Neural cell (in vitro differentiated cells): ENCODE results near the gene SCTR.

ENCODE experiments used
- CTCF ChIP-seq: fragments of 450-650 bp; IDR thresholded peaks from 2 replicates; pipeline ENCODE4 v1.5.1; 2014; ENCODE audit warnings: antibody characterized with exemption, mild to moderate bottlenecking, moderate library complexity; ENCODE audit not compliant: poor library complexity, severe bottlenecking
- EP300 ChIP-seq: fragments of 450-650 bp; conservative IDR thresholded peaks from 2 replicates; pipeline ENCODE4 v1.6.1; 2014; ENCODE audit warnings: antibody characterized with exemption, mild to moderate bottlenecking, moderate library complexity; ENCODE audit not compliant: poor library complexity, severe bottlenecking
- EZH2 ChIP-seq: fragments of 200-600, 300-800 bp; shearing (Covaris generic), sonication (generic); IDR thresholded peaks from 2 replicates; pipeline ENCODE4 v1.6.1; 2014; ENCODE audit warnings: antibody characterized with exemption, low read length, borderline replicate concordance, mild to moderate bottlenecking; ENCODE audit not compliant: insufficient read depth, poor library complexity, severe bottlenecking
- MXI1 ChIP-seq: fragments of 450-650 bp; conservative IDR thresholded peaks from 2 replicates; pipeline ENCODE4 v1.6.1; 2014; ENCODE audit warnings: antibody characterized with exemption, mild to moderate bottlenecking; ENCODE audit not compliant: poor library complexity, severe bottlenecking
- POLR2AphosphoS5 ChIP-seq: IDR thresholded peaks from 2 replicates; pipeline ENCODE4 v1.6.1; 2012
- RAD21 ChIP-seq: fragments of 450-650 bp; conservative IDR thresholded peaks from 2 replicates; pipeline ENCODE4 v1.6.1; 2014; ENCODE audit warnings: antibody characterized with exemption, mild to moderate bottlenecking, moderate library complexity
- REST ChIP-seq: IDR thresholded peaks from 2 replicates; pipeline ENCODE4 v1.6.1; 2012; ENCODE audit warnings: borderline replicate concordance

DNA sequence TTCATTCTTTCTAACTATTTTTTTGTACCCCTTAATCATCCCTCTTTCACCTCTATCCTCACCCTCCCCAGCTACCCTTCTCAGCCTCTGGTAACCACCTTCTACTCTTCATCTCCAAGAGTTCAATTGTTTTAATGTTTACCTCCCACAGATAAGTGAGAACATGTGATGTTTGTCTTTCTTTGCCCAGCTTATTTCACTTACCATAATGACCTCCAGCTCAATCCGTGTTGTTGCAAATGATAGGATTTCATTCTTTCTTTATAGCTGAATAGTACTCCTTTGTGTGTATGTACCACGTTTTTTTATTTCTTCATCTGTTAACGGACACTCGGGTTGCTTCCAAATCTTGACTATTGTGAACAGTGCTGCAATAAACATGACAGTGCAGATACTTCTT is 114.8 kb downstream of the SCTR start:
- TF ChIP-seq POLR2AphosphoS5 (no peak), CTCF (no peak), EZH2 (no peak), MXI1 (no peak), RAD21 (no peak), EP300 (no peak), REST (no peak)
